Upper lobe of left lung (tissue), 4 donors: ENCODE data around the gene PCSK5.

ENCODE experiments used
- CTCF ChIP-seq, 6 experiments: fragments of 450-650 bp in 4 of 6; fragments of 200-600 bp in 2 of 6; sonication (generic) in 2 of 6; IDR thresholded peaks; one replicate each; pipeline ENCODE4 v1.5.1; 2016 to 2019; ENCODE audit warnings: antibody characterized with exemption in 6 of 6
- EP300 ChIP-seq, 4 donors: sonication (generic); formaldehyde crosslinking; IDR thresholded peaks; one replicate each; pipeline ENCODE4 v1.5.1; 2017; ENCODE audit warnings: antibody characterized with exemption in 4 of 4, control low read depth in 2 of 4
- POLR2A ChIP-seq, 4 donors: fragments of 450-650 bp; IDR thresholded peaks; one replicate each; pipeline ENCODE4 v1.5.1; 2016 to 2017; ENCODE audit warnings: antibody characterized with exemption in 4 of 4, mild to moderate bottlenecking in 2 of 4
- POLR2AphosphoS5 ChIP-seq, 2 donors: sonication (generic); formaldehyde crosslinking; IDR thresholded peaks; one replicate each; pipeline ENCODE4 v1.5.1; 2017; ENCODE audit warnings: antibody characterized with exemption in 2 of 2

DNA sequence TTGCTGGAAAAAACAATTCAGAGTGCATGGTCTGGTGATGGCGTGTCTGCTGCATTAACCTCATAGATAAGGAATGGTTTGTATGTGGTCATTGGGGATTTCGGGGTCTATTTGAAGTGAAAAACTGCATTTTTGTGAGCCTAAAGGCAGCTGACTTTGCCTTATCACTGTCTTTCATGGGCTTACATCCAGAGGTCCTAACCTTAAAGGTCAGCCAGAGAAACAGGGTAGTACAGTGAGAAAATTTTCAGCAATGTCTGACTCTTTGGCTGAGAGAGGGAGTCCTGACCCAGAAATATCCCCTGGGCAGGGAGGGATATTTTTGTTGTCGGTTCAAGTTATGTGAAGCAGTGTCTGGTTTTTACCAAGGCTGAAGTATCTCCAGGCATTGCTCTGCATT lies 5.7 kb downstream of the PCSK5 start:
- TF ChIP-seq CTCF (IDR thresholded peaks at IDR 0.05) (no peak), POLR2A (IDR thresholded peaks at IDR 0.05) (no peak), POLR2AphosphoS5 (IDR thresholded peaks at IDR 0.05) (no peak), EP300 (IDR thresholded peaks at IDR 0.05) (no peak)
